Spinal cord (tissue), 10 donors: ENCODE data around the gene ITGA11. TPM values are rescaled to one million over a fixed set of nuclear protein-coding genes. Genes with fewer than 3 reads are reported as not detected.
"Not testable (repeated sequence)": the region's sequence is repeated elsewhere in the genome, so short reads cannot be mapped to it uniquely, and the experiment has no call there.

ENCODE experiments used
- DNase-seq, 6 donors: peaks; one replicate each; pipeline versions ENCODE4 v3.0.0 to v3.0.0-alpha.2; 2013 to 2015; ENCODE audit warnings: low spot score in 6 of 6, low read depth in 4 of 6
- H3K27ac ChIP-seq: one replicate; pipeline ENCODE4 v1.5.1; 2013; ENCODE audit warnings: low read depth, low read length, control low read depth
- H3K27me3 ChIP-seq: one replicate; pipeline ENCODE4 v1.6.1; 2013; ENCODE audit warnings: low read length; ENCODE audit not compliant: control insufficient read depth, insufficient read depth
- H3K36me3 ChIP-seq: one replicate; pipeline ENCODE4 v1.6.1; 2013; ENCODE audit warnings: low read length; ENCODE audit not compliant: control insufficient read depth, insufficient read depth
- H3K4me1 ChIP-seq: one replicate; pipeline ENCODE4 v1.6.1; 2013; ENCODE audit warnings: low read length; ENCODE audit not compliant: control insufficient read depth, insufficient read depth
- H3K4me3 ChIP-seq: one replicate; pipeline ENCODE4 v1.5.1; 2013; ENCODE audit warnings: low read depth, low read length, control low read depth
- H3K9me3 ChIP-seq: one replicate; pipeline ENCODE4 v1.6.1; 2013; ENCODE audit warnings: low read length; ENCODE audit not compliant: control insufficient read depth, insufficient read depth
- WGBS: methylation state at CpG from one replicate; pipeline ENCODE4 v1.1.5; 2013; ENCODE audit warnings: missing lambda C conversion rate; ENCODE audit not compliant: insufficient coverage; 5-methylcytosine and 5-hydroxymethylcytosine counted together
- polyA plus RNA-seq, 2 donors: library from polyadenylated mRNA; unstranded; fragments of 120-200 nt; gene quantifications; one replicate each; pipeline ENCODE4 v1.2.1, GENCODE V29; 2013; ENCODE audit not compliant: insufficient read length in 2 of 2
- total RNA-seq, 2 donors: library from RNA; depleted of rRNA in 1 of 2; stranded (reverse); fragments of 120-200 nt in 1 of 2; fragments of >200 nt in 1 of 2; gene quantifications; one replicate each; pipeline versions ENCODE4 v1.2.3 to v1.2.4, GENCODE V29; 2013 to 2014
- donor health status: healthy.

The ITGA11 gene
- total and polyA plus RNA-seq, 4 donors: 4.8 to 18.7 (median 7.4) TPM

DNA sequence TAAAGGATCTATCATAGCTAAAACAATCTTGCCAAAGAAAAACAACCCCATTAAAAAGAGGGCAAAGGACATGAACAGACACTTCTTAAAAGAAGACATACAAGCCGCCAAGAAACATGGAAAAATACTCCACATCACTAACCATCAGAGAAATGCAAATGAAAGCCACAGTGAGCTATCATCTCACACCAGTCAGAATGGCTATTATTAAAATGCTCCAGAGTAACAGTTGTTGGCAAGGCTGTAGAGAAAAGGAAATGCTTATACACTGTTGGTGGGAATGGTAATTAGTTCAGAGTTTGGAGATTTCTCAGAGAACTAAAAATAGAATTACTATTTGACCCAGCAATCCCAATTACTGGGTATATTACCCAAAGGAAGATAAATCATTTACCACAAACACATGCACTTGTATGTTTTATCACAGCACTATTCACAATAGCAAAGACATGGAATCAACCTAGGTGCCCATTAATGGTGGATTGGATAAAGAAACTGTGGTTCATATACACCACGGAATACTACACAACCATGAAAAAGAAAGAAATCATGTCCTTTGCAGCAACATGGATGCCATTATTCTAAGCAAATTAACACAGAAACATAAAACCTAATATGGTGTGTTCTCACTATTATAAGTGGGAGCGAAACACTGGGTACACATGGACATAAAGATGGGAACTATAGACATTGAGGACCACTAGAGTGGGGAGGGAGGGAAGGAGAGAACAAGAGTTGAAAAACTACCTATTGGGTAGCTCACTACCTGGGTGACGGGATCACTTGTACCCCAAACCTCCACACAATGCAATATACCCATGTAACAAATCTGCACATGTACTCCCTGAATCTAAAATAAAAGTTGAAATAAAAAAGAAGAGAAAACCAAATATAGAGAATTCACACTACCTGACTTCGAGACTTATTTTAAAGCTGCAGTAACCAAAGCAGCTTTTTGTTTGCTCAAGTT, 32.6 kb downstream of the ITGA11 start:
- Histone ChIP-seq H3K27ac (no peak overlapping the region), H3K27me3 (no peaks in the 10 kb centered on the region), H3K36me3 (peaks cover 4% of the 10 kb centered on the region), H3K9me3 (no peaks in the 10 kb centered on the region), H3K4me3 (no peak overlapping the region), H3K4me1 (no peaks in the 10 kb centered on the region)
- no peak for DNase-seq
- WGBS: no CpG with 5 or more reads among the region's 5 CpGs

GRCh38 chr15:68397999-68398398, 34.0 kb downstream of the ITGA11 start:
- H3K27ac ChIP-seq, H3K27me3 ChIP-seq, H3K9me3 ChIP-seq, H3K4me3 ChIP-seq, H3K4me1 ChIP-seq, DNase-seq, H3K36me3 ChIP-seq: not testable (repeated sequence)
- no CpG with 5 or more reads among the region's 3 CpGs for WGBS

- WGBS: no CpG with 5 or more reads among the region's 1 CpG
- H3K4me3 ChIP-seq: no peak overlapping the region
- DNase-seq: no peak
These were observed 35.9 kb downstream of the ITGA11 start for GRCh38 chr15:68396068-68396467.

DNA sequence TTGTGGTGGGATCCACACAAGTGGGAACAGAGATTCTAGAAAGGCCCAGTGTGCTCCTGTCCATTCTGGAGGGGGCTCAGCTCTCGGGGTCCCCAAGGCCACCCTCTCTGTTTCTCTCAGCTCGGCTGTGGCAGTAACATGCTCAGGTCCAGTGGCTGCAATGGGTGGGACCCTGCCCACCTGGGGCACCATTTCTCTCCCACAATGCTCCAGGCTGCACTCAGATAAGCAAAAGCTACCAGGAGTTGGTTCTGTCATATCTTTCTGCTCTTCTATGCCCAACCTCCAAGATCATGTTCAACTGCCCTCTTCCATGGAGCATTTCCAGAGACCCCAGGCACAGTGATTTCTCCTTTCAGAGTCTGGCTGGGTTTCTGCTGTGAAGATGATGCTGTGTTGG, 40.8 kb downstream of the ITGA11 start:
- Histone ChIP-seq H3K27me3 (peaks cover 2% of the 10 kb centered on the region), H3K4me1 (peaks cover 6% of the 10 kb centered on the region), H3K9me3 (peaks cover 3% of the 10 kb centered on the region), H3K27ac (no peak overlapping the region), H3K4me3 (no peak overlapping the region), H3K36me3 (no peaks in the 10 kb centered on the region)
- 88% methylated on average over 2 of the region's 2 CpGs for WGBS
- DNase-seq: no peak

More at GRCh38 chr15:68396068-68396467, 35.9 kb downstream of the ITGA11 start:
- Histone ChIP-seq H3K36me3 (no peaks in the 10 kb centered on the region), H3K4me1 (no peaks in the 10 kb centered on the region), H3K27me3 (no peaks in the 10 kb centered on the region), H3K27ac (no peak overlapping the region), H3K9me3 (peaks cover 3% of the 10 kb centered on the region)

DNA sequence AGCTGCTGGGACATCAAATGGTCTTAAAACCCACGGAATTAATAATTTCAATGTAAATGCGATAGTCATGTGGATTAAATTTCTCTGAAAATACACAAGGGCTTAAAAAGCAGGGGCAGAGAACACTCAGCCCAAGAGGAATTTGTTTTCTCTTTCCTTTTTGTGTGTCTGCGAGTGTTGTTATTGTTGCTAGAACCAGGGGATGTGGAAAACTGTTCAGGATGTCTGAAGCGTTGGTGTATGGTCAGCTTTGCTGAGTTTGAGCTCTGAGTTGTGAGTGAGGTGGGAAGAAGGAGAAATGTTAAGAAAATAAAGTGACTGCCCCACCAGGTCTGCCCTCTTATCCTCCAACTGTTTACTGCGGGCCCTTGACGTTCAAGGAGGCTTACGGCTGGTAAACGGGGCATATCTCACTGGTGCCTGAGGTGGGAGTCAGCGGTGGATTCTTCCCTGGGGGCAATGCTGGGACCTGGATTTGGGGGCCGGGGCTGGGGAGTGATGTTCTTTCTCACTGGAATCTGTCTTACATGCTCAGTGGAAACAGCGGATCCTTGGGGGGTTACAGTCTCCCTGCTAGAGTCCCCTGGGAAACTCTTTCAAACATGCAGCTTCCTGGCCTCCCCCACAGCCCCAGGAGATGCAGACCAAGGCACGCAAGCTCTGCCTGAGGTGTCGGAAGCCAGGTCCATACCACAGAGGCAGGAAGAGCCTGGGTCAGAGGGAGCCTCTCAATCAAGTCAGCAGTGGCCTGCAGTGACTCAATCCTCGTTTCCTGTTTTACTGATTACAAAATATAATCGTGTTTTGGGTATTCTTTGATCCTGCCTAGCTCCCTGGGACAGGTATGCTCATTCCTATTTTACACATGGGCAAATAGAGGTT, 41.8 kb downstream of the ITGA11 start:
- 84% methylated on average over 10 of the region's 15 CpGs for WGBS
- H3K27ac ChIP-seq: peak overlapping the region; percentile 22

DNA sequence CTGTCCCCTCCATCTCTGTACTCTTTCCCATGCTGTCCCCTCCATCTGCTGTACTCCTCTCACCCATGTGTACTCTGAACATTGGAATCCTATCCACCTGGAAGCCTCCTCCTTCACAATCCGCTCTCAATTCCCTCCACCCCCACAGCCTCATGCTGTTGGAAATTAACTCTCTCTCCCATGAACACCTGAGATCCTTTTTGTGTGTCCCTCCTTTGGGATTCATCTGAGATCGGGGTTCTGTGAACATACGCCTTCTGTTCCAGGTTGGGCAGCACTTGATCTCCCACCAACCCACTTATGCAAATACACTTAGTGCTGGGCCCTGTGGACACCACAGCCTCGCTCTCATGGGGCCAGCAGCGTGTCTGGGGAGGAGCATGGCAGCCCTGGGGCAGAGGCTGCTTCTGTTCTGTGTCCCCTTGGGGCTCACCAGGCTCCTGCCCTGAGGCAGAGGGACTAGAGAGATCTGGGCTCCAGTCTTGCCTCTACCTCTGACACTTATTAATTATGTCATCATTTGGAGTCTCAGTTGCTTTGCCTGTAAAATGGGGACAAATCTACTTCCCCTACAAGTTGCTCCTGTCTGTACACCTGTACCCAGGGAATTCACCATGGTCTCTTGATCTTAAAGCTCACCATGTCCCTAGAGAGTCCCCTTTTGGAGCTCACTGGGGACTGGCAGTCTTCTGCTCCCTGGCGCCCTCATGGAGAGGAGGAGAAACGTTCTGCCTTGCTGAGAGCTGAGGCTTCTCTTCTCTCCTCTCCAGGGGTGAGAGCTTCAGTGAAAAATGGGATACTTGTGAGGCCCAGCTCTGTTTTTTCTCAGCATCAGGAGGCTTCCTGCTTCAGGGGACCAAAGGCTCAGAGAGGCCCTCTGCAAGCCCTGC, 42.7 kb downstream of the ITGA11 start:
- DNase-seq: no peak
- no peak overlapping the region for H3K27ac ChIP-seq

More for the DNA sequence above, 41.8 kb downstream of the ITGA11 start:
- Histone ChIP-seq H3K9me3 (peaks cover 3% of the 10 kb centered on the region), H3K27me3 (peaks cover 2% of the 10 kb centered on the region), H3K4me3 (no peak overlapping the region), H3K36me3 (no peaks in the 10 kb centered on the region), H3K4me1 (peaks cover 6% of the 10 kb centered on the region)
- no peak for DNase-seq

DNA sequence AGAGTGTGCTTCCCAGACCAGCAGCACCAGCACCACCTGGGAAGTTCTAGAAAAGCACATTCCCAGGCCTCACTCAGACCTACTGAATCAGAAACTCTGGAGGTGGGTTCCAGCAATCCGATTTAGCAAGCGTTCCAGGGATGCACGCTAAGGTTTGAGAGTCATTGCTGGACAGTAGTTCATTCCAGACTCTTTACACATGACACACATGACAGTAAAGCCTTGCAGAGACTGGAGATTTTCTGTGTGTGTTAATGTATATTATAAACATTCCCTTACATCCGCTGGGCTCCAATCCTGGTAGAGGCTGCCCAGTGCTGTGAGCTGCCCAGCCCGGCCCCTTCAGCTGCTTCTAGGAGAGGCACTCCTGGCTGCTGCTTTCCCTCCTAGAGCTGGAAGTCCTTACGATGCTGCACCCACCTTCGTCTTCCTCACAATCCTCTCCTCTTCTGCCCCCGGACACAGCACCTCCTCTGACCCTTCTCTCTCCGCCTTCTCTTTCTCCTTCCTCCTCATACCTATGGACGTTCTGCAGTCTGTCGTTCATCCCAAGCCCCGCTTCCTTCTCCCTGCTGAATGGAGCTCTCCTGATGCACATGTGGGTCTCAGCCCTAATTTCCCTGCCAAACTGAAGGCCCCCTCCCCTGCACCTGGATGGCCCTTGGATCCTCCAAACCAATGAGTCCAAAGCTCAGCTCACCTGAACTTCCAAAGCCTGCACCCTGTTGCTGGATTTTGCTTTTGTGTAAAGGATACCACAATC, 44.4 kb downstream of the ITGA11 start:
- Histone ChIP-seq H3K4me1 (peaks cover 12% of the 10 kb centered on the region), H3K27me3 (peaks cover 2% of the 10 kb centered on the region), H3K4me3 (no peak overlapping the region), H3K9me3 (no peaks in the 10 kb centered on the region), H3K27ac (no peak overlapping the region), H3K36me3 (no peaks in the 10 kb centered on the region)
- WGBS: 89% methylated on average over 9 of the region's 12 CpGs
- DNase-seq: no peak

More for the DNA sequence above, 42.7 kb downstream of the ITGA11 start:
- H3K9me3 ChIP-seq: peaks cover 3% of the 10 kb centered on the region
- no peak overlapping the region for H3K4me3 ChIP-seq
- H3K27me3 ChIP-seq: peaks cover 2% of the 10 kb centered on the region
- H3K36me3 ChIP-seq: no peaks in the 10 kb centered on the region
- 92% methylated on average over 5 of the region's 7 CpGs for WGBS
- H3K4me1 ChIP-seq: peaks cover 11% of the 10 kb centered on the region

DNA sequence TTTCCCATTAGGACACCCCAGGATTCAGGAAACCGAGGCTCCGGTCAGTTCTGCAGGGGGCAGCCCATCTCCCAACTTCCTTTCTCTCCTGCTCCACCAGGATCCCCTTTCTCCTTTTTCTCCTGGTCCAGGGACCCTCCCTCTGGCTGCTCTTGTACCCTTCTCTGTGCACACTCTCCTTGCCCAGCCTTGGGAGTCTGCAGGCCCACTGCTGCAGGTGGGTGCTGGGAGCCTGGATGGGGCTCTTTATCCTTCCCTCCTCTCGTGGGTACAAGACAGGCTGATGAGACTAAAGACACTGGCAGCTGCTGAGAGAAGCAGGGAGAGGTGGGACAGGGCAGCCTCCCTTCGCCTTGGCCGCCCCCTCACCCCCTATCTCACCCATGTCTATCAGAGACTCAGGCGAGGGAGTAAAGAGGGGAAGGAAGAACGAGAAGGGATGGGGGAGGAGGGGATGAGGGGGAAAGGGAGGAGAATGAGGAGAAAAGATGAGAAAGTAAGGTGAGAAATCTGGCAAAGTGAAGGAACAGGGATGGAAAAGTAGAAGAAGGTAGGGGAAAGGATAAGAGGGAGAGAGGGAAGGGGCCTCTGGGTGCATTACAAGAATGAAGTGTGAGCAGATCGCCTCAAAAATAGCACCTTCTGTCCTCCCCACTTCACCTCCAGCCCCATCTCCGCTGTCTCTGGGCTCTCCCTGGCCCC, 45.2 kb downstream of the ITGA11 start:
- peaks cover 2% of the 10 kb centered on the region for H3K27me3 ChIP-seq
- DNase-seq: no peak
- 87% methylated on average over 2 of the region's 9 CpGs for WGBS
- H3K27ac ChIP-seq: no peak overlapping the region
- peaks cover 12% of the 10 kb centered on the region for H3K4me1 ChIP-seq
- H3K36me3 ChIP-seq: no peaks in the 10 kb centered on the region
- H3K4me3 ChIP-seq: no peak overlapping the region
- no peaks in the 10 kb centered on the region for H3K9me3 ChIP-seq
